DMS114 treated with DMSO at 0.1 percent for 48 hours (cell line): Measurements from ENCODE around the gene FBXL20.
"Not testable (repeated sequence)": the region's sequence is repeated elsewhere in the genome, so short reads cannot be mapped to it uniquely, and the experiment has no call there.

Experiments used
- DNase-seq: peaks from one replicate; lab custom pipeline; 2025; ENCODE audit not compliant: unreplicated experiment; lab: John Stamatoyannopoulos, UW

The FBXL20 gene

GRCh38 chr17:39401412-39402243, at the start of gene FBXL20:
Gene FBXL20 (minus strand): TSS chr17:39401626. CDS start chr17:39401402, 224 bp downstream.
- peak; percentile 78 for DNase-seq

GRCh38 chr17:39450847-39451581, 49.6 kb upstream of the FBXL20 start, which contains the start of gene MED1:
Gene MED1 (minus strand): TSS chr17:39451263. CDS start chr17:39451062, 201 bp downstream.
- peak; percentile 95 for DNase-seq

GRCh38 chr17:39450051-39450450, 48.6 kb upstream of the FBXL20 start:
- no peak for DNase-seq

- DNase-seq: no peak
Measured at GRCh38 chr17:39447561-39447960, 46.1 kb upstream of the FBXL20 start.

- no peak for DNase-seq
Measured at GRCh38 chr17:39443326-39443725, 41.9 kb upstream of the FBXL20 start.

- not testable (repeated sequence) for DNase-seq
Measured at GRCh38 chr17:39439868-39440267, 38.4 kb upstream of the FBXL20 start.

GRCh38 chr17:39429600-39429999, 28.2 kb upstream of the FBXL20 start:
- DNase-seq: no peak

- no peak for DNase-seq
Measured at GRCh38 chr17:39416141-39416540, 14.7 kb upstream of the FBXL20 start.

- no peak for DNase-seq
Measured at GRCh38 chr17:39410279-39410678, 8.9 kb upstream of the FBXL20 start.

- no peak for DNase-seq
Measured at GRCh38 chr17:39408360-39408759, 6.9 kb upstream of the FBXL20 start.

GRCh38 chr17:39406951-39407350, 5.5 kb upstream of the FBXL20 start:
- no peak for DNase-seq

GRCh38 chr17:39405436-39405835, 4.0 kb upstream of the FBXL20 start:
- no peak for DNase-seq

GRCh38 chr17:39404542-39405378, 3.3 kb upstream of the FBXL20 start:
- no peak for DNase-seq

GRCh38 chr17:39402890-39403605, 1.6 kb upstream of the FBXL20 start:
- no peak for DNase-seq

- DNase-seq: peak; percentile 90
Measured at GRCh38 chr17:39402244-39402889, 941 bp upstream of the FBXL20 start.

- DNase-seq: no peak
Measured at GRCh38 chr17:39400547-39401411, 647 bp downstream of the FBXL20 start.

- no peak for DNase-seq
Measured at GRCh38 chr17:39399791-39400190, 1.6 kb downstream of the FBXL20 start.

GRCh38 chr17:39393736-39394135, 7.7 kb downstream of the FBXL20 start:
- DNase-seq: no peak

GRCh38 chr17:39391448-39391847, 10.0 kb downstream of the FBXL20 start:
- no peak for DNase-seq
